ENCODE results near the gene MAD1L1. TPM values are rescaled to one million over a fixed set of nuclear protein-coding genes. Genes with fewer than 3 reads are reported as not detected.

MAD1L1 gene
- total and polyA plus RNA-seq, 2 experiments from 2014 or later, result 38.2 to 69.8 TPM

- Histone ChIP-seq H3K27me3 (replicated peaks; ENCODE audit: insufficient read depth) (no peaks in the 10 kb centered on the region), H3K4me1 (ENCODE audit: insufficient read depth) (no peaks in the 10 kb centered on the region), H3K9me3 (ENCODE audit: low read depth) (no peaks in the 10 kb centered on the region), H3K79me2 (ENCODE audit: insufficient read depth) (no peaks in the 10 kb centered on the region), H3K36me3 (ENCODE audit: low read depth) (no peaks in the 10 kb centered on the region), H3F3A (ENCODE audit: insufficient read depth) (no peaks in the 10 kb centered on the region), H2AFZ (no peak overlapping the region), H3K9ac (no peak overlapping the region), H4K20me1 (ENCODE audit: insufficient read depth) (no peaks in the 10 kb centered on the region), H3K9me2 (ENCODE audit: insufficient read depth) (no peaks in the 10 kb centered on the region), H3K27ac (no peak overlapping the region), H3K4me3 (no peak overlapping the region), H3K4me2 (ENCODE audit: unreplicated experiment) (no peak overlapping the region)
- DNase-seq, result no peak
- TF ChIP-seq EZH2phosphoT487 (IDR thresholded peaks at IDR 0.05; ENCODE audit: insufficient read depth, low read depth) (no peak), EZH2 (IDR thresholded peaks at IDR 0.05; ENCODE audit: insufficient read depth, poor library complexity, severe bottlenecking) (no peak)
- in situ Hi-C loops (cut with MboI), result no loop called here
- 93 to 98% methylated on average over 20 to 31 of the region's 31 CpGs for WGBS, 2 experiments (ENCODE audit: low coverage in 1 of 2, low lambda C conversion rate in 2 of 2, missing lambda C conversion rate in 2 of 2)
Measured at GRCh38 chr7:1986366-1987083, 246.2 kb downstream of the MAD1L1 start.

GRCh38 chr7:1985936-1986335 is 246.8 kb downstream of the MAD1L1 start:
- TF ChIP-seq EZH2phosphoT487 (IDR thresholded peaks at IDR 0.05; ENCODE audit: insufficient read depth, low read depth) (no peak), EZH2 (IDR thresholded peaks at IDR 0.05; ENCODE audit: insufficient read depth, poor library complexity, severe bottlenecking) (no peak)
- Histone ChIP-seq H3K4me2 (ENCODE audit: unreplicated experiment) (no peak overlapping the region), H3K27me3 (replicated peaks; ENCODE audit: insufficient read depth) (no peaks in the 10 kb centered on the region), H4K20me1 (ENCODE audit: insufficient read depth) (no peaks in the 10 kb centered on the region), H2AFZ (no peak overlapping the region), H3K9me2 (ENCODE audit: insufficient read depth) (no peaks in the 10 kb centered on the region), H3K9me3 (ENCODE audit: low read depth) (no peaks in the 10 kb centered on the region), H3F3A (ENCODE audit: insufficient read depth) (no peaks in the 10 kb centered on the region), H3K4me1 (ENCODE audit: insufficient read depth) (no peaks in the 10 kb centered on the region), H3K79me2 (ENCODE audit: insufficient read depth) (no peaks in the 10 kb centered on the region), H3K9ac (no peak overlapping the region), H3K36me3 (ENCODE audit: low read depth) (no peaks in the 10 kb centered on the region), H3K27ac (no peak overlapping the region), H3K4me3 (no peak overlapping the region)
- WGBS, 2 experiments (ENCODE audit: low coverage in 1 of 2, low lambda C conversion rate in 2 of 2, missing lambda C conversion rate in 2 of 2), result 99 to 100% methylated on average over 8 to 9 of the region's 9 CpGs
- in situ Hi-C loops (cut with MboI), result no loop called here
- DNase-seq, result no peak

GRCh38 chr7:1985042-1985441 is 247.7 kb downstream of the MAD1L1 start:
- H3K9me2 ChIP-seq (ENCODE audit: insufficient read depth), result no peaks in the 10 kb centered on the region
- no peaks in the 10 kb centered on the region for H3K9me3 ChIP-seq (ENCODE audit: low read depth)
- H3K79me2 ChIP-seq (ENCODE audit: insufficient read depth), result no peaks in the 10 kb centered on the region
- H3K9ac ChIP-seq, result no peak overlapping the region
- in situ Hi-C loops (cut with MboI), result no loop called here
- no peaks in the 10 kb centered on the region for H4K20me1 ChIP-seq (ENCODE audit: insufficient read depth)
- no peaks in the 10 kb centered on the region for H3K27me3 ChIP-seq (replicated peaks; ENCODE audit: insufficient read depth)
- H3K4me2 ChIP-seq (ENCODE audit: unreplicated experiment), result no peak overlapping the region
- H2AFZ ChIP-seq, result no peak overlapping the region
- no peak for TF ChIP-seq EZH2phosphoT487 (IDR thresholded peaks at IDR 0.05; ENCODE audit: insufficient read depth, low read depth)
- no peak for TF ChIP-seq EZH2 (IDR thresholded peaks at IDR 0.05; ENCODE audit: insufficient read depth, poor library complexity, severe bottlenecking)
- no peaks in the 10 kb centered on the region for H3K4me1 ChIP-seq (ENCODE audit: insufficient read depth)
- H3K36me3 ChIP-seq (ENCODE audit: low read depth), result no peaks in the 10 kb centered on the region
- H3K27ac ChIP-seq, result no peak overlapping the region
- no peaks in the 10 kb centered on the region for H3F3A ChIP-seq (ENCODE audit: insufficient read depth)
- H3K4me3 ChIP-seq, result no peak overlapping the region
- DNase-seq, result no peak
- WGBS, 2 experiments (ENCODE audit: low coverage in 1 of 2, low lambda C conversion rate in 2 of 2, missing lambda C conversion rate in 2 of 2), result 78 to 82% methylated on average over 12 to 13 of the region's 13 CpGs

- no peak overlapping the region for H3K9ac ChIP-seq
- no peaks in the 10 kb centered on the region for H3K9me3 ChIP-seq (ENCODE audit: low read depth)
- H3K36me3 ChIP-seq (ENCODE audit: low read depth), result no peaks in the 10 kb centered on the region
- H3K79me2 ChIP-seq (ENCODE audit: insufficient read depth), result no peaks in the 10 kb centered on the region
- H3K9me2 ChIP-seq (ENCODE audit: insufficient read depth), result no peaks in the 10 kb centered on the region
- H3K27me3 ChIP-seq (replicated peaks; ENCODE audit: insufficient read depth), result no peaks in the 10 kb centered on the region
- H3K4me3 ChIP-seq, result no peak overlapping the region
- H4K20me1 ChIP-seq (ENCODE audit: insufficient read depth), result no peaks in the 10 kb centered on the region
- DNase-seq, result no peak
- no peak for TF ChIP-seq EZH2 (IDR thresholded peaks at IDR 0.05; ENCODE audit: insufficient read depth, poor library complexity, severe bottlenecking)
- no peak for TF ChIP-seq EZH2phosphoT487 (IDR thresholded peaks at IDR 0.05; ENCODE audit: insufficient read depth, low read depth)
- H3K27ac ChIP-seq, result no peak overlapping the region
- in situ Hi-C loops (cut with MboI), result no loop called here
- H3K4me2 ChIP-seq (ENCODE audit: unreplicated experiment), result no peak overlapping the region
- no peaks in the 10 kb centered on the region for H3K4me1 ChIP-seq (ENCODE audit: insufficient read depth)
- H2AFZ ChIP-seq, result no peak overlapping the region
- H3F3A ChIP-seq (ENCODE audit: insufficient read depth), result no peaks in the 10 kb centered on the region
- WGBS, 2 experiments (ENCODE audit: low coverage in 1 of 2, low lambda C conversion rate in 2 of 2, missing lambda C conversion rate in 2 of 2), result 74 to 77% methylated on average over 6 of the region's 6 CpGs
Measured at GRCh38 chr7:1981878-1982230, 250.9 kb downstream of the MAD1L1 start.
